Astrocyte (in vitro differentiated cells and primary cell): ENCODE data around the gene IL17C. TPM values are rescaled to one million over a fixed set of nuclear protein-coding genes. Genes with fewer than 3 reads are reported as not detected.
"Not testable (repeated sequence)": the region's sequence is repeated elsewhere in the genome, so short reads cannot be mapped to it uniquely, and the experiment has no call there.

Source experiments
- DNase-seq: peaks from one replicate; pipeline ENCODE4 v3.0.0-alpha.2; 2010; ENCODE audit warnings: low read depth
- FAIRE-seq: peaks from 2 replicates; lab custom pipeline; 2011; peaks lifted over from hg19 to GRCh38; lab: Jason Lieb, UNC
- H2AFZ ChIP-seq: 2 replicates; pipeline ENCODE4 v1.6.0; 2012; ENCODE audit warnings: low read depth, low read length, inconsistent platforms
- H3K27ac ChIP-seq: 2 replicates; pipeline ENCODE4 v1.5.1; 2011; ENCODE audit warnings: low read depth, low read length, inconsistent platforms
- H3K27me3 ChIP-seq: 2 replicates; pipeline ENCODE4 v1.6.0; 2011; ENCODE audit warnings: low read length, inconsistent platforms; ENCODE audit not compliant: insufficient read depth
- H3K36me3 ChIP-seq: 2 replicates; pipeline ENCODE4 v1.5.1; 2011; ENCODE audit warnings: low read length, inconsistent platforms; ENCODE audit not compliant: insufficient read depth
- H3K4me1 ChIP-seq: 2 replicates; pipeline ENCODE4 v1.5.1; 2011; ENCODE audit warnings: low read length, inconsistent platforms; ENCODE audit not compliant: insufficient read depth
- H3K4me2 ChIP-seq: 2 replicates; pipeline ENCODE4 v1.6.0; 2012; ENCODE audit warnings: low read length, inconsistent platforms
- H3K4me3 ChIP-seq: 2 replicates; pipeline ENCODE4 v1.5.1; 2011; ENCODE audit warnings: low read depth, mild to moderate bottlenecking, low read length, inconsistent platforms; ENCODE audit not compliant: insufficient read depth
- H3K79me2 ChIP-seq: 2 replicates; pipeline ENCODE4 v1.6.0; 2012; ENCODE audit warnings: mild to moderate bottlenecking, low read length, inconsistent platforms; ENCODE audit not compliant: insufficient read depth
- H3K9ac ChIP-seq: 2 replicates; pipeline ENCODE4 v1.6.0; 2012; ENCODE audit warnings: mild to moderate bottlenecking, low read length, inconsistent platforms
- H3K9me3 ChIP-seq: 2 replicates; pipeline ENCODE4 v1.5.1; 2012; ENCODE audit warnings: low read depth, mild to moderate bottlenecking, low read length, inconsistent platforms; ENCODE audit not compliant: insufficient read depth
- H4K20me1 ChIP-seq: 2 replicates; pipeline ENCODE4 v1.6.0; 2012; ENCODE audit warnings: low read length, inconsistent platforms; ENCODE audit not compliant: insufficient read depth
- H3K27ac Mint-ChIP-seq: one replicate; pipeline ENCODE4 v1.8.0; 2021; ENCODE audit warnings: mild to moderate bottlenecking, mixed read lengths; ENCODE audit not compliant: unreplicated experiment
- H3K27me3 Mint-ChIP-seq: one replicate; pipeline ENCODE4 v1.8.0; 2021; ENCODE audit warnings: low read depth, mixed read lengths; ENCODE audit not compliant: unreplicated experiment
- H3K36me3 Mint-ChIP-seq: one replicate; pipeline ENCODE4 v1.8.0; 2021; ENCODE audit warnings: low read depth, mixed read lengths; ENCODE audit not compliant: unreplicated experiment
- H3K4me1 Mint-ChIP-seq: one replicate; pipeline ENCODE4 v1.8.0; 2021; ENCODE audit warnings: low read depth, mixed read lengths; ENCODE audit not compliant: unreplicated experiment
- H3K4me3 Mint-ChIP-seq: one replicate; pipeline ENCODE4 v1.8.0; 2021; ENCODE audit warnings: mild to moderate bottlenecking, moderate library complexity, mixed read lengths; ENCODE audit not compliant: unreplicated experiment
- H3K9me3 Mint-ChIP-seq: one replicate; pipeline ENCODE4 v1.8.0; 2021; ENCODE audit warnings: mild to moderate bottlenecking, mixed read lengths; ENCODE audit not compliant: unreplicated experiment
- EZH2 ChIP-seq: IDR thresholded peaks from 2 replicates; pipeline ENCODE4 v1.6.1; 2012; ENCODE audit warnings: mild to moderate bottlenecking, low read length, inconsistent platforms; ENCODE audit not compliant: insufficient read depth
- total RNA-seq: library from RNA; stranded (reverse); gene quantifications from 2 replicates; pipeline ENCODE4 v1.2.1, GENCODE V29; 2021
- TF ChIP-seq, protein P1 (sequence below): IDR thresholded peaks from 2 replicates; pipeline ENCODE4 v1.5.1; 2011; ENCODE audit warnings: low read depth, mild to moderate bottlenecking, inconsistent platforms, low read length, moderate library complexity; ENCODE audit not compliant: insufficient read depth

IL17C gene
- total RNA-seq, 1 donor from 2014 or later, result 0.36 TPM

DNA sequence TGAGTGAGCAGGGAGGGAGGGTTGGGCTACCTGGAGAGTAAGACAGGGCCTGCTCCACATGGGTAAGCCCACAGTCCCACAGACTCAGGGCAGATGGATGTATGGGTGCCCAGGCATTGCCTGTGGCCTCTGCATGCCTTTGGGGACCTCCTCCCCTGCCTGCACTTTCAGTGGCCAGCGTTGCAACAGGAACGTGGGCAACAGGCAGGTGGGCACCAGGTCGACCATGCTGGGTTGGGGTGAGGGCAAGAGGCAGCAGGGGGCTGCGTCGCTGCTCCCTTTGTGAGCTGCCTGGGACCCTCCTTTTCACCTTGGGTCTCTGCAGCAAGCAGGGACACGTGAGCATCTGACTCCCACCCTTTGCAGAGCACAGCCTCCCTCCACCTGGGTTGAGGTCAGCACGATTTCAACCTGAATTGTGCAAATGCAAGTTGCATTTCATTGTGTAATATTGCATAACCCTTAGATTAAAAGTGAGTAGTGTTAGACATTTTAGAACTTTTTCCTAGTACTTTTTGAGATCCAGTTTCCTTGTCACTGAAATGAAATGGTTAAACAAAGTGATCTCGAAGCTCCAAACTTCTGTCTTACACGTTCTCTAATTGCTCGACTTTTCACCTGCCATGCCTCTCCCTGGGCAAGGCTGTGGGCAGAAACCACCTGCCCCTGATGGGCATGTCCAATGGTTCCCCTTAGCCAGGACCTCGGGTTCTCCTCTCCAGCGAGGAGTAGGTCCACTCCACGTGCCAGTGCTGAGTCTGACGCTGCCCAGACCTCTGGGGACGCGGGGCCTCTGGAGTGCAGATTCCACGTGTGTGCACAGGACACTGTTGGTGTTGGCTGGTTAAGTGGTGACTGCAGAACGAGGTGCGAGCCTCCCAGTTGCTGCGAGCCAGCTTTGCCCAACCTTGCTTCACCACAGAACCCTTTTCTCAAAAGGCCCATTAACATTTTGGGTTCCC, 32.9 kb upstream of the IL17C start:
- Mint-ChIP-seq H3K27ac (no peak overlapping the region), H3K9me3 (no peaks in the 10 kb centered on the region), H3K36me3 (peaks cover 24% of the 10 kb centered on the region), H3K4me3 (no peak overlapping the region), H3K27me3 (no peaks in the 10 kb centered on the region), H3K4me1 (no peaks in the 10 kb centered on the region)
- no peak overlapping the region for H3K4me3 ChIP-seq
- DNase-seq, result no peak
- H3K4me1 ChIP-seq, result no peaks in the 10 kb centered on the region
- no peak overlapping the region for H3K9ac ChIP-seq
- TF ChIP-seq, protein P1, sequence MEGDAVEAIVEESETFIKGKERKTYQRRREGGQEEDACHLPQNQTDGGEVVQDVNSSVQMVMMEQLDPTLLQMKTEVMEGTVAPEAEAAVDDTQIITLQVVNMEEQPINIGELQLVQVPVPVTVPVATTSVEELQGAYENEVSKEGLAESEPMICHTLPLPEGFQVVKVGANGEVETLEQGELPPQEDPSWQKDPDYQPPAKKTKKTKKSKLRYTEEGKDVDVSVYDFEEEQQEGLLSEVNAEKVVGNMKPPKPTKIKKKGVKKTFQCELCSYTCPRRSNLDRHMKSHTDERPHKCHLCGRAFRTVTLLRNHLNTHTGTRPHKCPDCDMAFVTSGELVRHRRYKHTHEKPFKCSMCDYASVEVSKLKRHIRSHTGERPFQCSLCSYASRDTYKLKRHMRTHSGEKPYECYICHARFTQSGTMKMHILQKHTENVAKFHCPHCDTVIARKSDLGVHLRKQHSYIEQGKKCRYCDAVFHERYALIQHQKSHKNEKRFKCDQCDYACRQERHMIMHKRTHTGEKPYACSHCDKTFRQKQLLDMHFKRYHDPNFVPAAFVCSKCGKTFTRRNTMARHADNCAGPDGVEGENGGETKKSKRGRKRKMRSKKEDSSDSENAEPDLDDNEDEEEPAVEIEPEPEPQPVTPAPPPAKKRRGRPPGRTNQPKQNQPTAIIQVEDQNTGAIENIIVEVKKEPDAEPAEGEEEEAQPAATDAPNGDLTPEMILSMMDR, result no peak
- no peak for TF ChIP-seq EZH2
- H3K79me2 ChIP-seq, result peaks cover 11% of the 10 kb centered on the region
- no peaks in the 10 kb centered on the region for H3K27me3 ChIP-seq
- no peaks in the 10 kb centered on the region for H3K9me3 ChIP-seq
- H3K36me3 ChIP-seq, result peaks cover 23% of the 10 kb centered on the region
- no peak overlapping the region for H3K27ac ChIP-seq
- no peak overlapping the region for H2AFZ ChIP-seq
- no peak for FAIRE-seq
- peaks cover 51% of the 10 kb centered on the region for H4K20me1 ChIP-seq
- no peak overlapping the region for H3K4me2 ChIP-seq

DNA sequence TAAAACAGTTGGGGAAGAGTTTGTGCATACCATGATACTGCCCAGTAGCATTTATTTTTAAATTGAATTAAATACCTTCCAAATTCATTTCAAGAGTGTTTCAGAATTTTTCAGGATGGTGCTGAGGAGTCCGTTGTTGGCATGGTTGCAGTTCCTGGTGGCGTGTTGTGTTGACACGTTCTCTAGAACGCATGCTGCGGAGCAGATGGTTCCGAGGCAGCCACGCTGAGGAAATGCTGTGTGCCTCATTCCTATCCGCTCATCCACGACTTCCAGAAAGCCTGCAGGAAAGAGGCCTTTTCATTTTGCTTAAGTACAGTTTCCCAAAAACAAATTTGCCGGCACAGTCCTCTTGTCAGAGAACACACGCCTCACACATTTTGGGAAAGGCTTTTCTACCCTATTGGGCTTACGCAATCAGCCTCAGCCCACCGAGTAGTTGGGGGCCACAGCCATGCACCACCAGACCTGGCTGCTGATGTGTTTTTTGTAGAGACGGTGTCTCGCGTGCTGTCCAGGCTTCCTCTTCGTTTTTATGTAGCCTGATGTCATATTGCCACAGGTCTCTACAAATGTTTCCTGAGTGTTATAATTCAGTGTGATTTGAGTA, 32.1 kb upstream of the IL17C start:
- no peak overlapping the region for H3K27ac ChIP-seq
- no peaks in the 10 kb centered on the region for H3K4me1 ChIP-seq
- peaks cover 21% of the 10 kb centered on the region for H3K36me3 ChIP-seq
- Mint-ChIP-seq H3K4me3 (no peak overlapping the region), H3K36me3 (peaks cover 28% of the 10 kb centered on the region), H3K4me1 (no peaks in the 10 kb centered on the region), H3K9me3 (no peaks in the 10 kb centered on the region), H3K27ac (no peak overlapping the region), H3K27me3 (peaks cover 3% of the 10 kb centered on the region)
- H3K9ac ChIP-seq, result no peak overlapping the region
- H2AFZ ChIP-seq, result no peak overlapping the region
- DNase-seq (no peak), FAIRE-seq (no peak)
- no peaks in the 10 kb centered on the region for H3K27me3 ChIP-seq
- H3K4me2 ChIP-seq, result no peak overlapping the region
- no peak for TF ChIP-seq EZH2
- TF ChIP-seq, protein P1, result no peak
- H3K79me2 ChIP-seq, result peaks cover 11% of the 10 kb centered on the region
- no peak overlapping the region for H3K4me3 ChIP-seq
- no peaks in the 10 kb centered on the region for H3K9me3 ChIP-seq
- peaks cover 55% of the 10 kb centered on the region for H4K20me1 ChIP-seq

DNA sequence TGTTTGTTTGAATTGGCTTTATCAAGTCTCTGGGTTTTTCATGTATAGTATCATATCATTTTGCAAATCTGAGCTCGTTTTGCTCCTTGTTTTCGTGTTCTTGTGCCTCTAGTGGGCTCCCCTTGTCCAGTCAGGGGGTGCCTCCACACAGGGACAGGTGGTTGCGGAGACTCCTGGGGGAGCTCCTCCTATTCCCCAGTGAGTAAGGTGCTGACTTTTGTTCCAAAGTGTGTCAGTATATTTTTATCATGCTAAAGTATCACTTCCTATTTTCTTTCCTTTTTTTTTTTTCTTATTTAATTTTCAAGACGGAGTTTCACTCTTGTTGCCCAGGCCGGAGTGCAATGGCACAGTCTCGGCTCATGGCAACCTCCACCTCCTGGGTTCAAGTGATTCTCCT, 30.3 kb upstream of the IL17C start:
- H3K27me3 Mint-ChIP-seq, result peaks cover 3% of the 10 kb centered on the region
- H3K27ac ChIP-seq, result no peak overlapping the region
- H3K36me3 ChIP-seq, result peaks cover 11% of the 10 kb centered on the region
- peaks cover 53% of the 10 kb centered on the region for H4K20me1 ChIP-seq
- H3K79me2 ChIP-seq, result peaks cover 7% of the 10 kb centered on the region
- TF ChIP-seq EZH2, result no peak
- TF ChIP-seq, protein P1, result no peak
- no peaks in the 10 kb centered on the region for H3K9me3 Mint-ChIP-seq
- FAIRE-seq (no peak), DNase-seq (no peak)
- no peaks in the 10 kb centered on the region for H3K4me1 Mint-ChIP-seq
- H2AFZ ChIP-seq, result no peak overlapping the region
- no peak overlapping the region for H3K27ac Mint-ChIP-seq
- peaks cover 19% of the 10 kb centered on the region for H3K36me3 Mint-ChIP-seq
- no peaks in the 10 kb centered on the region for H3K4me1 ChIP-seq
- no peaks in the 10 kb centered on the region for H3K9me3 ChIP-seq
- H3K4me3 Mint-ChIP-seq, result no peak overlapping the region
- no peaks in the 10 kb centered on the region for H3K27me3 ChIP-seq
- no peak overlapping the region for H3K4me2 ChIP-seq
- H3K4me3 ChIP-seq, result no peak overlapping the region
- H3K9ac ChIP-seq, result no peak overlapping the region

DNA sequence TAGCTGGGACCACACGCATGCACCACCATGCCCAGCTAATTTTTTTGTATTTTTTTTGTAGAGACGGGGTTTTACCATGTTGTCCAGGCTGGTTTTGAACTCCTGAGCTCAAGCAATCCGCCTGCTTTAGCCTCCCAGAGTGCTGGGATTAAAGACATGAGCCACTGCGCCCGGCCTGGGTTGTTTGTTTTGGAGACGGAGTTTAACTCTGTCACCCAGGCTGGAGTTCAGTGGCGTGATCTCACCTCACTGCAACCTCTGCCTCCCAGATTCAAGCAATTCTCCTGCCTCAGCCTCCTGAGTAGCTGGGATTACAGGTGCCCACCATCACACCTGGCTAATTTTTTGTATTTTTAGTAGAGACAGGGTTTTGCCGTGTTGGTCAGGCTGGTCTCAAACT, 28.9 kb upstream of the IL17C start:
- H3K36me3 Mint-ChIP-seq, result peaks cover 18% of the 10 kb centered on the region
- H3K4me2 ChIP-seq, H2AFZ ChIP-seq, H3K9ac ChIP-seq, H3K79me2 ChIP-seq, H3K4me3 Mint-ChIP-seq, H3K27ac Mint-ChIP-seq, H3K4me1 ChIP-seq, H3K9me3 ChIP-seq, H3K27me3 Mint-ChIP-seq, H3K27me3 ChIP-seq, FAIRE-seq, H3K4me3 ChIP-seq, H3K27ac ChIP-seq, DNase-seq, H3K9me3 Mint-ChIP-seq, H3K4me1 Mint-ChIP-seq: not testable (repeated sequence)
- peaks cover 11% of the 10 kb centered on the region for H3K36me3 ChIP-seq
- H4K20me1 ChIP-seq, result peaks cover 66% of the 10 kb centered on the region
